IMR-90 (cell line): ENCODE measurements around the gene DACH1. TPM values are rescaled to one million over a fixed set of nuclear protein-coding genes. Genes with fewer than 3 reads are reported as not detected.

Source experiments
- ATAC-seq: fragments of 200-7000 bp; cut with Tn5 transposase; 2 replicates; pipeline ENCODE4 v1.9.1; 2020; ENCODE audit warnings: low read depth, mild to moderate bottlenecking, moderate library complexity
- BruUV-seq: library from RNA; stranded (reverse); fragments of 400-500 nt; replicated peaks from 2 replicates; lab custom pipeline; 2021; lab: Mats Ljungman, UMichigan
- CTCF ChIA-PET: fragments of 300-600 bp; formaldehyde crosslinking; extraction: SDS; loops from one replicate; lab custom pipeline; 2021; ENCODE audit warnings: antibody characterized with exemption; lab: Yijun Ruan, JAX
- POLR2A ChIA-PET: fragments of 300-600 bp; sonication (Branson Sonifier 250); formaldehyde crosslinking; loops from one replicate; lab custom pipeline; 2022; ENCODE audit warnings: antibody characterized with exemption; ENCODE audit not compliant: unreplicated experiment; lab: Charles Lee
- DNase-seq: peaks from one replicate; pipeline ENCODE4 v3.0.0; 2013
- H2AFZ ChIP-seq: replicated peaks from 2 replicates; pipeline ENCODE3; 2013; ENCODE audit warnings: low read length, mild to moderate bottlenecking; ENCODE audit not compliant: poor library complexity
- H2AK5ac ChIP-seq: 2 replicates; pipeline ENCODE4 v1.6.1; 2013; ENCODE audit warnings: low read depth, low read length, inconsistent platforms
- H2AK9ac ChIP-seq: replicated peaks from 2 replicates; pipeline ENCODE3; 2013; ENCODE audit warnings: mild to moderate bottlenecking, low read depth, low read length, moderate library complexity; ENCODE audit not compliant: poor library complexity
- H2BK120ac ChIP-seq: 2 replicates; pipeline ENCODE4 v1.6.1; 2013; ENCODE audit warnings: low read depth, low read length, inconsistent platforms
- H2BK15ac ChIP-seq: 3 replicates; pipeline ENCODE4 v1.6.1; 2013; ENCODE audit warnings: low read depth, low read length, inconsistent platforms
- H2BK20ac ChIP-seq: 2 replicates; pipeline ENCODE4 v1.6.1; 2013; ENCODE audit warnings: low read depth, mild to moderate bottlenecking, inconsistent platforms, low read length, moderate library complexity
- H2BK5ac ChIP-seq: 2 replicates; pipeline ENCODE4 v1.6.1; 2013; ENCODE audit warnings: mild to moderate bottlenecking, low read depth, low read length, inconsistent platforms; ENCODE audit not compliant: poor library complexity, severe bottlenecking
- H3K14ac ChIP-seq: replicated peaks from 2 replicates; pipeline ENCODE4 v1.6.1; 2013; ENCODE audit warnings: low read depth, low read length, inconsistent platforms
- H3K18ac ChIP-seq: 2 replicates; pipeline ENCODE4 v1.6.1; 2013; ENCODE audit warnings: low read depth, low read length, control low read depth
- H3K23ac ChIP-seq: 2 replicates; pipeline ENCODE4 v1.6.1; 2013; ENCODE audit warnings: low read depth, low read length, inconsistent platforms
- H3K27ac ChIP-seq: 2 replicates; pipeline ENCODE4 v1.5.1; 2013; ENCODE audit warnings: mild to moderate bottlenecking, control low read depth, low read length; ENCODE audit not compliant: insufficient read depth
- H3K27me3 ChIP-seq: 2 replicates; pipeline ENCODE4 v1.6.1; 2013; ENCODE audit warnings: low read length; ENCODE audit not compliant: control insufficient read depth, insufficient read depth
- H3K36me3 ChIP-seq: 2 replicates; pipeline ENCODE4 v1.6.1; 2013; ENCODE audit warnings: low read length, mixed read lengths; ENCODE audit not compliant: control insufficient read depth, insufficient read depth
- H3K4ac ChIP-seq: 2 replicates; pipeline ENCODE4 v1.6.1; 2013; ENCODE audit warnings: low read depth, low read length, inconsistent platforms
- H3K4me1 ChIP-seq: 2 replicates; pipeline ENCODE4 v1.6.1; 2013; ENCODE audit warnings: low read length, mixed read lengths; ENCODE audit not compliant: control insufficient read depth, insufficient read depth
- H3K4me2 ChIP-seq: 2 replicates; pipeline ENCODE4 v1.6.1; 2013; ENCODE audit warnings: low read depth, mild to moderate bottlenecking, control low read depth, low read length, moderate library complexity
- H3K4me3 ChIP-seq: 2 replicates; pipeline ENCODE4 v1.5.1; 2013; ENCODE audit warnings: low read depth, mild to moderate bottlenecking, control low read depth, low read length, moderate library complexity; ENCODE audit not compliant: insufficient read depth
- H3K56ac ChIP-seq: 2 replicates; pipeline ENCODE4 v1.6.1; 2013; ENCODE audit warnings: low read length, inconsistent platforms; ENCODE audit not compliant: insufficient read depth; ENCODE audit errors: extremely low read depth
- H3K79me1 ChIP-seq, 2 experiments: 2 replicates each; pipeline ENCODE4 v1.6.1; 2013; ENCODE audit warnings: low read length in 2 of 2, inconsistent platforms in 1 of 2, low read depth in 1 of 2
- H3K9ac ChIP-seq: 2 replicates; pipeline ENCODE4 v1.6.1; 2013; ENCODE audit warnings: low read depth, low read length, control low read depth
- H3K9me1 ChIP-seq: 2 replicates; pipeline ENCODE4 v1.6.1; 2013; ENCODE audit warnings: low read length, inconsistent platforms; ENCODE audit not compliant: insufficient read depth
- H3K9me3 ChIP-seq: 2 replicates; pipeline ENCODE4 v1.6.1; 2013; ENCODE audit warnings: low read length; ENCODE audit not compliant: control insufficient read depth, insufficient read depth
- H4K20me1 ChIP-seq: 2 replicates; pipeline ENCODE4 v1.6.1; 2013; ENCODE audit warnings: low read length, inconsistent platforms; ENCODE audit not compliant: insufficient read depth
- H4K5ac ChIP-seq: 2 replicates; pipeline ENCODE4 v1.6.1; 2013; ENCODE audit warnings: mild to moderate bottlenecking, low read depth, low read length, control low read depth
- H4K8ac ChIP-seq, 2 experiments: 2 replicates each; pipeline ENCODE4 v1.6.1; 2013; ENCODE audit warnings: low read depth in 2 of 2, low read length in 2 of 2, control low read depth in 1 of 2, inconsistent platforms in 1 of 2
- H4K91ac ChIP-seq: 2 replicates; pipeline ENCODE4 v1.6.1; 2013; ENCODE audit warnings: low read depth, low read length, inconsistent platforms; ENCODE audit not compliant: insufficient read depth
- BHLHE40 ChIP-seq: fragments of 150-350 bp; IDR thresholded peaks from 2 replicates; pipeline ENCODE4 v1.6.1; 2016; ENCODE audit warnings: mild to moderate bottlenecking, low read depth, low read length
- CEBPB ChIP-seq: IDR thresholded peaks from 2 replicates; pipeline ENCODE4 v1.6.1; 2012; ENCODE audit warnings: low read depth, low read length, improper control_type of control experiment
- CHD1 ChIP-seq: IDR thresholded peaks from 2 replicates; pipeline ENCODE4 v1.6.1; 2012; ENCODE audit warnings: low read depth, low read length, improper control_type of control experiment
- CTCF ChIP-seq: conservative IDR thresholded peaks from 2 replicates; pipeline ENCODE4 v1.5.1; 2012; ENCODE audit warnings: mild to moderate bottlenecking, low read depth, low read length, improper control_type of control experiment
- ELK1 ChIP-seq: fragments of 150-350 bp; IDR thresholded peaks from 2 replicates; pipeline ENCODE4 v1.6.1; 2016; ENCODE audit warnings: low read depth, mild to moderate bottlenecking, low read length, moderate library complexity, borderline replicate concordance
- FOS ChIP-seq: fragments of 150-350 bp; IDR thresholded peaks from 2 replicates; pipeline ENCODE4 v1.6.1; 2016; ENCODE audit warnings: low read depth, low read length
- MAFK ChIP-seq: IDR thresholded peaks from 2 replicates; pipeline ENCODE4 v1.6.1; 2012; ENCODE audit warnings: low read depth, low read length, improper control_type of control experiment
- MAZ ChIP-seq: IDR thresholded peaks from 2 replicates; pipeline ENCODE4 v1.6.1; 2012; ENCODE audit warnings: low read depth, mild to moderate bottlenecking, low read length, improper control_type of control experiment, moderate library complexity, borderline replicate concordance
- MXI1 ChIP-seq: IDR thresholded peaks from 2 replicates; pipeline ENCODE4 v1.6.1; 2012; ENCODE audit warnings: low read depth, mild to moderate bottlenecking, low read length, moderate library complexity, borderline replicate concordance
- NFE2L2 ChIP-seq: fragments of 150-350 bp; IDR thresholded peaks from 2 replicates; pipeline ENCODE4 v1.6.1; 2016; ENCODE audit warnings: low read depth, mild to moderate bottlenecking, low read length
- POLR2A ChIP-seq: IDR thresholded peaks from 2 replicates; pipeline ENCODE4 v1.6.1; 2012; ENCODE audit warnings: mild to moderate bottlenecking, low read depth, low read length
- RAD21 ChIP-seq: IDR thresholded peaks from 2 replicates; pipeline ENCODE4 v1.6.1; 2012; ENCODE audit warnings: low read length, improper control_type of control experiment
- RFX5 ChIP-seq: IDR thresholded peaks from 2 replicates; pipeline ENCODE4 v1.8.0; 2012; ENCODE audit warnings: low read depth, mild to moderate bottlenecking, low read length, moderate library complexity
- SMC3 ChIP-seq: fragments of 150-350 bp; IDR thresholded peaks from 2 replicates; pipeline ENCODE4 v1.6.1; 2016; ENCODE audit warnings: low read depth, mild to moderate bottlenecking, antibody characterized with exemption, low read length, moderate library complexity
- WGBS, 2 experiments: methylation state at CpG; one replicate each; pipeline versions ENCODE4 v1.1.5 to v1.1.7; 2013; ENCODE audit warnings: missing lambda C conversion rate in 2 of 2; ENCODE audit not compliant: insufficient read length in 1 of 2; ENCODE audit errors: extremely low coverage in 2 of 2; 5-methylcytosine and 5-hydroxymethylcytosine counted together
- dilution Hi-C: fragments of 300-500 bp; cut with HindIII; formaldehyde crosslinking; loops from one replicate; pipeline ENCODE4 v1.14.3; 2018; ENCODE audit warnings: low sequenced_read_pairs; ENCODE audit not compliant: unreplicated experiment
- in situ Hi-C: fragments of 300-500 bp; cut with MboI; formaldehyde crosslinking; loops from 3 replicates; pipeline ENCODE4 v1.14.3; 2019; ENCODE audit warnings: low sequenced_read_pairs, inconsistent platforms, mixed read lengths
- intact Hi-C: fragments of 100-400 bp; cut with micrococcal nuclease; formaldehyde crosslinking; loops from 2 replicates; pipeline ENCODE4 v1.10.0; 2022
- polyA plus RNA-seq, 3 experiments: library from polyadenylated mRNA; depleted of rRNA; stranded (reverse); fragments of >200 nt; gene quantifications; 2 replicates each; pipeline ENCODE4 v1.2.3, GENCODE V29; 2012; ENCODE audit warnings: low replicate concordance in 1 of 3
- total RNA-seq: library from RNA; depleted of rRNA; stranded (reverse); fragments of >200 nt; gene quantifications from 2 replicates; pipeline ENCODE4 v1.2.3, GENCODE V29; 2012
- TF ChIP-seq, protein P1 (sequence below): fragments of 150-350 bp; IDR thresholded peaks from 2 replicates; pipeline ENCODE4 v1.6.1; 2017; ENCODE audit warnings: mild to moderate bottlenecking, antibody characterized with exemption, low read length, low read depth

Gene DACH1
- total and polyA plus RNA-seq, 2 of the 4 experiments (the other 2 are of a cell fraction) = not detected

DNA sequence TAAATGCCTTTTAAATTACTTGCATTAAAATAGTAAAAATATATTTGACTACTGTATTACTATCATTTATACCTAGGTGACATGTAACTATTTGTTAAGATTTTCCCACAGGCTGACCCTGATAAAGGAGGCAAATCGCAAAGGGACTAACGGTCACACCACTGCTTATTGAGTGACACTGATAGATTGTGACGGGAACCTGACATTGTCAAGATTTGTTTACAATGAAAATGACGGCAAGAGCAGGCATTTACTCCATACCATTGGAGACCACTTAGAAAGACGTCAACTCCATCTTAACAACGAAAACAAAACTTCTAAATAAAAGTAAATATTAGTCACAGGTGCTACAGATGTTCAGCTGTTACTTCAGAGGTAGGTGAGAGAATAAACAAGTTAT, 289.0 kb downstream of the DACH1 start:
- Histone ChIP-seq H3K23ac (no peak overlapping the region), H3K27me3 (no peaks in the 10 kb centered on the region), H2BK5ac (no peak overlapping the region), H3K4me1 (no peaks in the 10 kb centered on the region), H3K4ac (no peak overlapping the region), H2AFZ (no peak overlapping the region), H3K36me3 (no peaks in the 10 kb centered on the region), H3K4me3 (no peak overlapping the region), H3K56ac (no peak overlapping the region), H2AK9ac (no peak overlapping the region), H2BK15ac (no peak overlapping the region), H3K14ac (no peak overlapping the region), H3K9ac (no peak overlapping the region), H4K8ac (no peak overlapping the region), H3K9me1 (no peaks in the 10 kb centered on the region), H4K91ac (no peak overlapping the region), H3K27ac (no peak overlapping the region), H2BK20ac (no peak overlapping the region), H3K4me2 (no peak overlapping the region), H2AK5ac (no peak overlapping the region), H4K5ac (no peak overlapping the region), H3K9me3 (no peaks in the 10 kb centered on the region), H3K79me1 (no peaks in the 10 kb centered on the region), H4K20me1 (no peaks in the 10 kb centered on the region), H2BK120ac (no peak overlapping the region), H3K18ac (no peak overlapping the region)
- POLR2A ChIA-PET = no interaction called here
- in situ Hi-C loops = no loop called here
- no TSS peak for BruUV-seq
- intact Hi-C loops = no loop called here
- DNase-seq = no peak
- dilution Hi-C loops = no loop called here
- no peak for ATAC-seq
- WGBS, 2 experiments = 93% methylated on average over 3 of the region's 6 CpGs; no CpG with 5 or more reads in 1 of the 2 experiments
- TF ChIP-seq ELK1 (no peak), CHD1 (no peak), BHLHE40 (no peak), CEBPB (no peak), NFE2L2 (no peak), SMC3 (no peak), MAFK (no peak), MXI1 (no peak), RAD21 (no peak), POLR2A (no peak), RFX5 (no peak), MAZ (no peak), CTCF (no peak), FOS (no peak)
- TF ChIP-seq, protein P1, sequence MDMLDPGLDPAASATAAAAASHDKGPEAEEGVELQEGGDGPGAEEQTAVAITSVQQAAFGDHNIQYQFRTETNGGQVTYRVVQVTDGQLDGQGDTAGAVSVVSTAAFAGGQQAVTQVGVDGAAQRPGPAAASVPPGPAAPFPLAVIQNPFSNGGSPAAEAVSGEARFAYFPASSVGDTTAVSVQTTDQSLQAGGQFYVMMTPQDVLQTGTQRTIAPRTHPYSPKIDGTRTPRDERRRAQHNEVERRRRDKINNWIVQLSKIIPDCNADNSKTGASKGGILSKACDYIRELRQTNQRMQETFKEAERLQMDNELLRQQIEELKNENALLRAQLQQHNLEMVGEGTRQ = no peak
- CTCF ChIA-PET = no interaction called here
